NCI-H510A (cell line): ENCODE results near the gene KSR2.

Experiments used
- DNase-seq: peaks from one replicate; lab custom pipeline; 2025; lab: John Stamatoyannopoulos, UW

The KSR2 gene

GRCh38 chr12:117453961-117454360 lies 514.8 kb downstream of the KSR2 start:
- DNase-seq: no peak

- no peak for DNase-seq
Measured at GRCh38 chr12:117452112-117452511, 516.7 kb downstream of the KSR2 start.

- DNase-seq: no peak
Measured at GRCh38 chr12:117450209-117450608, 518.6 kb downstream of the KSR2 start.

GRCh38 chr12:117447665-117448366 lies 521.0 kb downstream of the KSR2 start:
- no peak for DNase-seq

GRCh38 chr12:117444781-117445180 lies 524.0 kb downstream of the KSR2 start:
- no peak for DNase-seq

GRCh38 chr12:117441751-117442150 lies 527.0 kb downstream of the KSR2 start:
- no peak for DNase-seq

- DNase-seq: no peak
Measured at GRCh38 chr12:117440384-117440783, 528.4 kb downstream of the KSR2 start.

GRCh38 chr12:117439531-117440001 lies 529.2 kb downstream of the KSR2 start:
- no peak for DNase-seq

GRCh38 chr12:117438809-117439208 lies 530.0 kb downstream of the KSR2 start:
- DNase-seq: no peak

- no peak for DNase-seq
Measured at GRCh38 chr12:117437516-117438255, 531.1 kb downstream of the KSR2 start.

- DNase-seq: no peak
Measured at GRCh38 chr12:117433878-117434277, 534.9 kb downstream of the KSR2 start.

GRCh38 chr12:117430246-117430645 lies 538.5 kb downstream of the KSR2 start:
- no peak for DNase-seq

GRCh38 chr12:117427211-117427610 lies 541.6 kb downstream of the KSR2 start:
- no peak for DNase-seq

GRCh38 chr12:117421987-117422386 lies 546.8 kb downstream of the KSR2 start:
- no peak for DNase-seq

- no peak for DNase-seq
Measured at GRCh38 chr12:117421068-117421752, 547.6 kb downstream of the KSR2 start.

- no peak for DNase-seq
Measured at GRCh38 chr12:117417004-117417403, 551.8 kb downstream of the KSR2 start.

- DNase-seq: no peak
Measured at GRCh38 chr12:117412465-117413188, 556.2 kb downstream of the KSR2 start.

- no peak for DNase-seq
Measured at GRCh38 chr12:117409286-117409685, 559.5 kb downstream of the KSR2 start.

GRCh38 chr12:117408161-117408791 lies 560.5 kb downstream of the KSR2 start:
- peak; percentile 19 for DNase-seq

- no peak for DNase-seq
Measured at GRCh38 chr12:117404940-117405339, 563.9 kb downstream of the KSR2 start.

- no peak for DNase-seq
Measured at GRCh38 chr12:117404203-117404853, 564.5 kb downstream of the KSR2 start.
